B cell (primary cell): ENCODE data around the gene SH3BP2. TPM values are rescaled to one million over a fixed set of nuclear protein-coding genes. Genes with fewer than 3 reads are reported as not detected.

ENCODE experiments used
- ATAC-seq: fragments of 200-7000 bp; cut with Tn5 transposase; one replicate; pipeline ENCODE4 v1.10.0; 2021; ENCODE audit warnings: low read depth, mild to moderate bottlenecking, moderate number of reproducible peaks, moderate library complexity
- CTCF ChIA-PET: fragments of 350-600 bp; sonication (Branson Sonifier 250); formaldehyde crosslinking; loops from one replicate; lab custom pipeline; 2021; ENCODE audit warnings: antibody characterized with exemption, inconsistent platforms; lab: Charles Lee
- POLR2A ChIA-PET: fragments of 350-600 bp; sonication (Branson Sonifier 250); formaldehyde crosslinking; loops from one replicate; lab custom pipeline; 2021; ENCODE audit warnings: antibody characterized with exemption; lab: Charles Lee
- DNase-seq: peaks from one replicate; pipeline ENCODE4 v3.0.0; 2013
- H2AFZ ChIP-seq: 2 replicates; pipeline ENCODE4 v1.6.1; 2012; ENCODE audit warnings: mild to moderate bottlenecking, low read depth, low read length; ENCODE audit not compliant: insufficient read depth, poor library complexity, severe bottlenecking
- H3K27ac ChIP-seq, 2 donors: 1 replicate in 1 of 2; 2 replicates in 1 of 2; pipeline ENCODE4 v1.5.1; 2012 to 2013; ENCODE audit warnings: low read length in 2 of 2, mild to moderate bottlenecking in 2 of 2, moderate library complexity in 1 of 2
- H3K27me3 ChIP-seq, 4 experiments: fragments of 200-600 bp in 1 of 4; sonication (generic) in 1 of 4; replicated peaks in 1 of 4; 1 replicate in 2 of 4; 2 replicates in 2 of 4; pipeline versions ENCODE4 v1.6.1 to v1.7.0; 2013 to 2016; ENCODE audit warnings: low read length in 3 of 4, mild to moderate bottlenecking in 2 of 4, mixed read lengths in 1 of 4, moderate library complexity in 1 of 4; ENCODE audit not compliant: insufficient read depth in 4 of 4, control insufficient read depth in 3 of 4; ENCODE audit errors: control extremely low read depth in 1 of 4
- H3K36me3 ChIP-seq, 2 experiments: replicated peaks in 1 of 2; 1 replicate in 1 of 2; 2 replicates in 1 of 2; pipeline versions ENCODE4 v1.6.1 to v1.7.1; 2013; ENCODE audit warnings: low read length in 1 of 2; ENCODE audit not compliant: insufficient read depth in 2 of 2, control insufficient read depth in 1 of 2; ENCODE audit errors: control extremely low read depth in 1 of 2, extremely low read depth in 1 of 2
- H3K4me1 ChIP-seq, 2 donors: fragments of 200-600 bp in 1 of 2; sonication (generic) in 1 of 2; 1 replicate in 1 of 2; 2 replicates in 1 of 2; pipeline versions ENCODE4 v1.5.1 to v1.6.1; 2013 to 2017; ENCODE audit warnings: low read length in 2 of 2; ENCODE audit not compliant: control insufficient read depth in 2 of 2, insufficient read depth in 2 of 2
- H3K4me2 ChIP-seq: replicated peaks from 2 replicates; pipeline ENCODE3; 2012; ENCODE audit warnings: mild to moderate bottlenecking, low read depth, low read length; ENCODE audit not compliant: poor library complexity, severe bottlenecking
- H3K4me3 ChIP-seq, 5 experiments: fragments of 200-600 bp in 1 of 5; sonication (generic) in 1 of 5; 1 replicate in 3 of 5; 2 replicates in 2 of 5; pipeline versions ENCODE4 v1.5.1 to v1.7.0; 2011 to 2016; ENCODE audit warnings: low read length in 4 of 5, mild to moderate bottlenecking in 4 of 5, low read depth in 2 of 5, control low read depth in 1 of 5, moderate library complexity in 1 of 5; ENCODE audit not compliant: insufficient read depth in 1 of 5; ENCODE audit errors: control extremely low read depth in 1 of 5, extremely low read depth in 1 of 5
- H3K79me2 ChIP-seq: fragments of 200-600 bp; sonication (generic); one replicate; pipeline ENCODE4 v1.6.0; 2016; ENCODE audit warnings: low read length; ENCODE audit not compliant: control insufficient read depth, insufficient read depth
- H3K9ac ChIP-seq: fragments of 200-600 bp; sonication (generic); 2 replicates; pipeline ENCODE4 v1.6.1; 2017; ENCODE audit warnings: mild to moderate bottlenecking, low read length, moderate library complexity
- H3K9me3 ChIP-seq, 3 donors: one replicate each; pipeline versions ENCODE4 v1.6.1 to v1.7.1; 2013; ENCODE audit warnings: low read length in 2 of 3; ENCODE audit not compliant: control insufficient read depth in 2 of 3, insufficient read depth in 1 of 3; ENCODE audit errors: control extremely low read depth in 1 of 3
- H4K20me1 ChIP-seq: 2 replicates; pipeline ENCODE4 v1.6.0; 2012; ENCODE audit warnings: mild to moderate bottlenecking, low read length; ENCODE audit not compliant: insufficient read depth, control insufficient read depth, poor library complexity, severe bottlenecking
- H3K27ac Mint-ChIP-seq: one replicate; pipeline ENCODE4 v1.8.0; 2021; ENCODE audit warnings: mixed read lengths
- H3K27me3 Mint-ChIP-seq: one replicate; pipeline ENCODE4 v1.8.0; 2021; ENCODE audit warnings: mixed read lengths
- H3K4me1 Mint-ChIP-seq: one replicate; pipeline ENCODE4 v1.8.0; 2021; ENCODE audit warnings: mixed read lengths
- H3K4me3 Mint-ChIP-seq: one replicate; pipeline ENCODE4 v1.8.0; 2021; ENCODE audit warnings: mixed read lengths
- H3K9me3 Mint-ChIP-seq: one replicate; pipeline ENCODE4 v1.8.0; 2022; ENCODE audit warnings: mixed read lengths; ENCODE audit not compliant: insufficient read depth
- EZH2 ChIP-seq: IDR thresholded peaks from 2 replicates; pipeline ENCODE4 v1.6.1; 2012; ENCODE audit warnings: borderline replicate concordance, low read depth, mild to moderate bottlenecking, moderate library complexity, low read length; ENCODE audit not compliant: insufficient read depth, poor library complexity, severe bottlenecking
- WGBS: methylation state at CpG from one replicate; pipeline ENCODE4 v1.1.5; 2013; ENCODE audit warnings: missing lambda C conversion rate; ENCODE audit not compliant: insufficient coverage; 5-methylcytosine and 5-hydroxymethylcytosine counted together
- intact Hi-C: fragments of 100-400 bp; cut with micrococcal nuclease; formaldehyde crosslinking; loops from one replicate; pipeline ENCODE4 v1.10.0; 2022
- polyA plus RNA-seq: library from polyadenylated mRNA; depleted of rRNA; stranded (reverse); fragments of >200 nt; gene quantifications from 2 replicates; pipeline ENCODE4 v1.2.3, GENCODE V29; 2012
- total RNA-seq, 2 donors: library from RNA; stranded (reverse); fragments of 120-200 nt in 1 of 2; gene quantifications; 1 replicate in 1 of 2; 2 replicates in 1 of 2; pipeline versions ENCODE4 v1.2.3 to v1.2.4, GENCODE V29; 2013 to 2022
- TF ChIP-seq, protein P1 (sequence below): fragments of 200-600 bp; IDR thresholded peaks from one replicate; pipeline ENCODE4 v1.8.0; 2022; ENCODE audit warnings: antibody characterized with exemption, mild to moderate bottlenecking

SH3BP2 gene
- total and polyA plus RNA-seq, 2 donors (not counting 1 experiment from before 2014, with no cell fraction given) = 30.8 to 219 TPM

DNA sequence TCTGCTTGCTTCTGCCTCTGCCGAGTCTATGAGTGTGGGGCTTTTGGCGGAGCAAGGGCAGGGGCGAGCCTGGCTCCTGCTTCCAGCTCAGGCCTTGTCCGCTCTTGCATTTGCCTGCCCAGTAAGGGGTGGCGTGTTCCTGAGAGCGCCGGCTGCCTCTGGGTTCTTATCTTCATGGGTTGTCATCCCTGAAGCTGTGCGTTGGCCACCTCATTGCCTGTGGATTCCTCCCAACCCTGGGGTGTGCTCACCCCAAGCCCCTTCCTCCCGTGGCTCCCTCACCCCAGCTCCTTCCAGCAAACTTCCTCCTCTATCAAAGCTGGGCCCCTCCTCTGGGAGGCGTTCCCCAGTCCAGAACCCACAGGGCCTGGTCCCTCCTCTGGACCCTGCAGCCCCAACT is 17.5 kb downstream of the SH3BP2 start:
- no peaks in the 10 kb centered on the region for H3K9me3 Mint-ChIP-seq
- intact Hi-C loops = loop anchor here (5.0 kb wide), 1 partner anchor 38 kb away; no protein-coding TSS in a partner anchor
- H3K4me1 ChIP-seq = peaks cover 91 to 95% of the 10 kb centered on the region in 2 donors
- H3K9me3 ChIP-seq = no peaks in the 10 kb centered on the region
- peak overlapping the region; percentile 95 for H3K4me2 ChIP-seq
- ChIA-PET POLR2A (interaction anchor here (1.2 to 3.7 kb wide), 2 partner anchors 10 to 12 kb away, joined by 4 to 18 read pairs; no protein-coding TSS in a partner anchor), CTCF (interaction anchor here (0.6 to 1.2 kb wide), 2 partner anchors 11 to 23 kb away, joined by 3 read pairs; no protein-coding TSS in a partner anchor)
- no peaks in the 10 kb centered on the region for H3K27me3 ChIP-seq
- no peak overlapping the region for H3K27ac ChIP-seq
- no peaks in the 10 kb centered on the region for H3K27me3 Mint-ChIP-seq
- TF ChIP-seq, protein P1, sequence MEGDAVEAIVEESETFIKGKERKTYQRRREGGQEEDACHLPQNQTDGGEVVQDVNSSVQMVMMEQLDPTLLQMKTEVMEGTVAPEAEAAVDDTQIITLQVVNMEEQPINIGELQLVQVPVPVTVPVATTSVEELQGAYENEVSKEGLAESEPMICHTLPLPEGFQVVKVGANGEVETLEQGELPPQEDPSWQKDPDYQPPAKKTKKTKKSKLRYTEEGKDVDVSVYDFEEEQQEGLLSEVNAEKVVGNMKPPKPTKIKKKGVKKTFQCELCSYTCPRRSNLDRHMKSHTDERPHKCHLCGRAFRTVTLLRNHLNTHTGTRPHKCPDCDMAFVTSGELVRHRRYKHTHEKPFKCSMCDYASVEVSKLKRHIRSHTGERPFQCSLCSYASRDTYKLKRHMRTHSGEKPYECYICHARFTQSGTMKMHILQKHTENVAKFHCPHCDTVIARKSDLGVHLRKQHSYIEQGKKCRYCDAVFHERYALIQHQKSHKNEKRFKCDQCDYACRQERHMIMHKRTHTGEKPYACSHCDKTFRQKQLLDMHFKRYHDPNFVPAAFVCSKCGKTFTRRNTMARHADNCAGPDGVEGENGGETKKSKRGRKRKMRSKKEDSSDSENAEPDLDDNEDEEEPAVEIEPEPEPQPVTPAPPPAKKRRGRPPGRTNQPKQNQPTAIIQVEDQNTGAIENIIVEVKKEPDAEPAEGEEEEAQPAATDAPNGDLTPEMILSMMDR = no peak
- TF ChIP-seq EZH2 = no peak
- 70% methylated on average over 10 of the region's 10 CpGs for WGBS
- H3K9ac ChIP-seq = no peak overlapping the region
- H3K4me3 Mint-ChIP-seq = peak overlapping the region; percentile 32
- no peak overlapping the region for H2AFZ ChIP-seq
- H3K79me2 ChIP-seq = peaks cover 91% of the 10 kb centered on the region
- peaks cover 0 to 18% of the 10 kb centered on the region in 2 experiments for H3K36me3 ChIP-seq
- peaks cover 27% of the 10 kb centered on the region for H4K20me1 ChIP-seq
- ATAC-seq = no peak
- peaks cover 87% of the 10 kb centered on the region for H3K4me1 Mint-ChIP-seq
- H3K4me3 ChIP-seq = no peak overlapping the region
- peak overlapping the region; percentile 68 for H3K27ac Mint-ChIP-seq
- no peak for DNase-seq
